G401 (cell line): ENCODE data around the gene ALKBH5. TPM values are rescaled to one million over a fixed set of nuclear protein-coding genes. Genes with fewer than 3 reads are reported as not detected.

Source experiments
- DNase-seq: peaks from one replicate; pipeline ENCODE4 v3.0.0-alpha.2; 2015; ENCODE audit warnings: low spot score
- in situ Hi-C: cut with HindIII; loops from 2 replicates; pipeline ENCODE4 v1.10.0; 2016; ENCODE audit warnings: low sequenced_read_pairs, mixed read lengths
- total RNA-seq: library from RNA; depleted of rRNA; stranded (reverse); fragments of >200 nt; shearing (Covaris generic); gene quantifications from 2 replicates; pipeline ENCODE4 v1.2.3, GENCODE V29; 2014

The ALKBH5 gene
- total RNA-seq, 1 experiment from 2014 or later: 116 TPM

- in situ Hi-C loops: no loop called here
- no peak for DNase-seq
These were observed 50.3 kb downstream of the ALKBH5 start for GRCh38 chr17:18233803-18234518.

- DNase-seq: no peak
- in situ Hi-C loops: no loop called here
These were observed 51.3 kb downstream of the ALKBH5 start for GRCh38 chr17:18234853-18235380.

GRCh38 chr17:18235743-18236256 is 52.2 kb downstream of the ALKBH5 start:
- DNase-seq: no peak
- in situ Hi-C loops: no loop called here

GRCh38 chr17:18236494-18236893 is 52.9 kb downstream of the ALKBH5 start:
- in situ Hi-C loops: no loop called here
- no peak for DNase-seq

GRCh38 chr17:18237461-18237860 is 53.8 kb downstream of the ALKBH5 start:
- DNase-seq: no peak
- in situ Hi-C loops: no loop called here

GRCh38 chr17:18238299-18238698 is 54.7 kb downstream of the ALKBH5 start:
- no peak for DNase-seq
- in situ Hi-C loops: no loop called here

GRCh38 chr17:18240449-18240848 is 56.8 kb downstream of the ALKBH5 start:
- in situ Hi-C loops: no loop called here

GRCh38 chr17:18241229-18241871 is 57.7 kb downstream of the ALKBH5 start:
- in situ Hi-C loops: no loop called here

More at GRCh38 chr17:18240449-18240848, 56.8 kb downstream of the ALKBH5 start:
- DNase-seq: no peak

GRCh38 chr17:18245038-18245776 is 61.6 kb downstream of the ALKBH5 start:
- no peak for DNase-seq
- in situ Hi-C loops: no loop called here

More at GRCh38 chr17:18241229-18241871, 57.7 kb downstream of the ALKBH5 start:
- DNase-seq: no peak

GRCh38 chr17:18246109-18246725 is 62.6 kb downstream of the ALKBH5 start:
- in situ Hi-C loops: no loop called here

GRCh38 chr17:18246880-18247612 is 63.4 kb downstream of the ALKBH5 start:
- in situ Hi-C loops: no loop called here
- no peak for DNase-seq

More at GRCh38 chr17:18246109-18246725, 62.6 kb downstream of the ALKBH5 start:
- DNase-seq: no peak

- no peak for DNase-seq
- in situ Hi-C loops: no loop called here
These were observed 64.0 kb downstream of the ALKBH5 start for GRCh38 chr17:18247613-18248001.

- in situ Hi-C loops: no loop called here
- DNase-seq: peak; percentile 84
These were observed 64.7 kb downstream of the ALKBH5 start for GRCh38 chr17:18248300-18248731.

GRCh38 chr17:18248811-18249210 is 65.2 kb downstream of the ALKBH5 start:
- no peak for DNase-seq
- in situ Hi-C loops: no loop called here

- no peak for DNase-seq
- in situ Hi-C loops: no loop called here
These were observed 66.6 kb downstream of the ALKBH5 start for GRCh38 chr17:18250259-18250658.

- in situ Hi-C loops: no loop called here
- no peak for DNase-seq
These were observed 67.1 kb downstream of the ALKBH5 start for GRCh38 chr17:18250708-18251107.

GRCh38 chr17:18251204-18251603 is 67.6 kb downstream of the ALKBH5 start:
- in situ Hi-C loops: no loop called here
- DNase-seq: peak; percentile 65

GRCh38 chr17:18252160-18252559 is 68.5 kb downstream of the ALKBH5 start:
- DNase-seq: no peak
- in situ Hi-C loops: no loop called here
